ENCODE measurements around the gene GMDS. TPM values are rescaled to one million over a fixed set of nuclear protein-coding genes. Genes with fewer than 3 reads are reported as not detected.
"Not testable (repeated sequence)": the region's sequence is repeated elsewhere in the genome, so short reads cannot be mapped to it uniquely, and the experiment has no call there.

GMDS gene
- total RNA-seq, 2 donors from 2014 or later: 25.4 to 29.5 TPM

DNA sequence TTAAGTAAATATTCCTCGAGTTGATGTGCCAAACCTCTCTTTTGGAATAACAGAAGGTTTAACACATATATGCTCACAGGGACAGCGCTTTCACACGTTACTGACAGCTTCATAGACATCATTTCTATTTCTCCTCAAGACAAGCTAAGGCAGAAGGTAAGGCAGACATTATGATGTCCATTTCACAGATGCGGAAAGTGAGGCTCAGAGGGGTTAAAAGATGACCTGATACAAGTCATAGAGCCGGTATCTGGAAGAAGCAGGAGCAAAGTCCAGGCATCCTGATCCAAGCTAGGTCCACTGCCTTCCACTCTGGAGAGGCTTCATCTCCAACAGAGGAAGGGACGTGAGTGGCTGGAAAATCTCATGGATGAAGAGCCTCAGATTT lies 548.9 kb downstream of the GMDS start:
- Mint-ChIP-seq H3K9me3 (peaks cover 13% of the 10 kb centered on the region), H3K36me3 (ENCODE audit: low read depth) (no peaks in the 10 kb centered on the region), H3K27ac (no peak overlapping the region), H3K4me3 (no peak overlapping the region), H3K4me1 (no peaks in the 10 kb centered on the region), H3K27me3 (ENCODE audit: insufficient read depth) (no peaks in the 10 kb centered on the region)
- Histone ChIP-seq H3K9ac (ENCODE audit: extremely low read depth, low read length, poor library complexity, severe bottlenecking) (no peak overlapping the region), H3K27ac (ENCODE audit: low read depth, low read length) (no peak overlapping the region), H3K9me3 (ENCODE audit: control insufficient read depth, low read length) (no peaks in the 10 kb centered on the region), H3K27me3 (ENCODE audit: control insufficient read depth, insufficient read depth, low read length, poor library complexity, severe bottlenecking) (no peaks in the 10 kb centered on the region), H3K4me3 (ENCODE audit: low read length) (no peak overlapping the region), H3K4me1 (ENCODE audit: control insufficient read depth, insufficient read depth, low read length) (no peaks in the 10 kb centered on the region), H3K36me3 (ENCODE audit: control insufficient read depth, insufficient read depth, low read length) (no peaks in the 10 kb centered on the region)
- WGBS, 2 experiments (ENCODE audit: insufficient coverage in 1 of 2, insufficient read length in 1 of 2): 91 to 95% methylated on average over 5 to 6 of the region's 6 CpGs
- TF ChIP-seq, protein P1, sequence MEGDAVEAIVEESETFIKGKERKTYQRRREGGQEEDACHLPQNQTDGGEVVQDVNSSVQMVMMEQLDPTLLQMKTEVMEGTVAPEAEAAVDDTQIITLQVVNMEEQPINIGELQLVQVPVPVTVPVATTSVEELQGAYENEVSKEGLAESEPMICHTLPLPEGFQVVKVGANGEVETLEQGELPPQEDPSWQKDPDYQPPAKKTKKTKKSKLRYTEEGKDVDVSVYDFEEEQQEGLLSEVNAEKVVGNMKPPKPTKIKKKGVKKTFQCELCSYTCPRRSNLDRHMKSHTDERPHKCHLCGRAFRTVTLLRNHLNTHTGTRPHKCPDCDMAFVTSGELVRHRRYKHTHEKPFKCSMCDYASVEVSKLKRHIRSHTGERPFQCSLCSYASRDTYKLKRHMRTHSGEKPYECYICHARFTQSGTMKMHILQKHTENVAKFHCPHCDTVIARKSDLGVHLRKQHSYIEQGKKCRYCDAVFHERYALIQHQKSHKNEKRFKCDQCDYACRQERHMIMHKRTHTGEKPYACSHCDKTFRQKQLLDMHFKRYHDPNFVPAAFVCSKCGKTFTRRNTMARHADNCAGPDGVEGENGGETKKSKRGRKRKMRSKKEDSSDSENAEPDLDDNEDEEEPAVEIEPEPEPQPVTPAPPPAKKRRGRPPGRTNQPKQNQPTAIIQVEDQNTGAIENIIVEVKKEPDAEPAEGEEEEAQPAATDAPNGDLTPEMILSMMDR (conservative IDR thresholded peaks at IDR 0.05): no peak
- no peak for DNase-seq

DNA sequence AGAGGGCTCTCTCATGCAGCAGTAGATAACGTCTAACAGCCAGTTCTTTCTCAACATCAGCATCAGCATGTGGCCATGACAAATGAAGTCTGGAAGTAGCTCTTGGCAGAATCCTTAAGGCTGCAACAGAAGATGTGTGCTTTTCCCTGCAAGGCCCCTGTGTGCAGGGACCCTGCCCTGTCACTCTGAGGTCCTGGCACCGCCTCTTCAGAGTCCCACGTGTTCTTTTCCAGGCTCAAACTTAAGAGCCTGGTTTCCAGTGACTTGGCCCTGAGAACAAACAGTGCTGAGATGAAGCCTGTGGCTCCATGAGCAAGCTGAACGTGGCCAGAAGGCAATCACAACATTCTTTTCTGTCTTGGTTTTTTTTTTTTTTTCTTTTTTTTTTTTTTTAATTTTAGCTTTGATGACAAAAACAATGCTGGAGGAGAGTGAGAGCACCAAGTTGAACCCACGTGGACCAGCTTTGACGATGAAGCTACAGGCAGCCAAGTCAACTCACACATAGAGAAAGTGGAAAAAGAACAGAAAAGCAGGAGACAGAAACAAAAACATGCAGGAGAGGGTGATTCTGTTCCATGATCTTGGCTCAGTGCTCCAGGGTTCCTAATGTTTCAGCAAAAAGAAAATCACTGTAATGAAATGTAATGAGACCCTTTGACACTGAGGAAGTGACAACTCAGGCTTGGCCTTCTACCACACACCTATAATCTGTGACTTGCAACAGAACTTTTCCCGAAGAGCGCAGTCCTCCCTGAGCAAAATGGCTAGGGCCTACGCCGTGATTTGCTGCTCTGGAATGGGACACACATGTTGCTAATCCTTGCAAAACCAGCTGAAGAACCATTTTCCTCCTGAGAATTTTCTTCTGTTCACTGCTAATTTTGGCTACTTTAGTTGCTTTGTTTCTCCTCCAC lies 549.6 kb downstream of the GMDS start:
- TF ChIP-seq, protein P1 (conservative IDR thresholded peaks at IDR 0.05): no peak

DNA sequence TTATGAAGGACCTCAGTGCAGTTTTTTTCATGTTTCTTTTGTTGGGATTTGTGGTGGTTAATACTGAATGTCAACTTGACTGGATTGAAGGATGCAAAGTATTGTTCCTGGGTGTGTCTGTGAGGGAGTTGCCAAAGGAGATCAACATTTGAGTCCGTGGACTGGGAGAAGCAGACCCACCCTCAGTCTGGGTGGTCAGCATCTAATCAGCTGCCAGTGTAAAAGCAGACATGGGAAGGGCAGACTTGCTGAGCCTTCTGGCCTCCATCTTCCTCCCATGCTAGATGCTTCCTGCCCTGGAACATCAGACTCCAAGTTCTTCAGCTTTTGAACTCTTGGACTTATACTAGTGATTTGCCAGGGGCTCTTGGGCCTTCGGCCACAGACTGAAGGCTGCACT lies 553.6 kb downstream of the GMDS start:
- H3K27ac Mint-ChIP-seq; H3K9ac ChIP-seq (ENCODE audit: extremely low read depth, low read length, poor library complexity, severe bottlenecking); H3K4me1 Mint-ChIP-seq; H3K4me3 ChIP-seq (ENCODE audit: low read length); H3K9me3 Mint-ChIP-seq; H3K27me3 ChIP-seq (ENCODE audit: control insufficient read depth, insufficient read depth, low read length, poor library complexity, severe bottlenecking); H3K27ac ChIP-seq (ENCODE audit: low read depth, low read length); H3K36me3 ChIP-seq (ENCODE audit: control insufficient read depth, insufficient read depth, low read length); H3K27me3 Mint-ChIP-seq (ENCODE audit: insufficient read depth); H3K9me3 ChIP-seq (ENCODE audit: control insufficient read depth, low read length); H3K4me1 ChIP-seq (ENCODE audit: control insufficient read depth, insufficient read depth, low read length); DNase-seq; H3K4me3 Mint-ChIP-seq; H3K36me3 Mint-ChIP-seq (ENCODE audit: low read depth): not testable (repeated sequence)
- WGBS, 2 experiments (ENCODE audit: insufficient coverage in 1 of 2, insufficient read length in 1 of 2): 86 to 100% methylated on average over 1 to 2 of the region's 2 CpGs

More for the DNA sequence above, 549.6 kb downstream of the GMDS start:
- no peak overlapping the region for H3K9ac ChIP-seq (ENCODE audit: extremely low read depth, low read length, poor library complexity, severe bottlenecking)
- H3K27ac ChIP-seq (ENCODE audit: low read depth, low read length): no peak overlapping the region
- no peaks in the 10 kb centered on the region for H3K4me1 ChIP-seq (ENCODE audit: control insufficient read depth, insufficient read depth, low read length)
- no peaks in the 10 kb centered on the region for H3K27me3 Mint-ChIP-seq (ENCODE audit: insufficient read depth)
- no peaks in the 10 kb centered on the region for H3K4me1 Mint-ChIP-seq
- H3K27me3 ChIP-seq (ENCODE audit: control insufficient read depth, insufficient read depth, low read length, poor library complexity, severe bottlenecking): no peaks in the 10 kb centered on the region
- 87 to 88% methylated on average over 7 to 10 of the region's 10 CpGs for WGBS, 2 experiments (ENCODE audit: insufficient coverage in 1 of 2, insufficient read length in 1 of 2)
- H3K9me3 ChIP-seq (ENCODE audit: control insufficient read depth, low read length): no peaks in the 10 kb centered on the region
- H3K4me3 Mint-ChIP-seq: no peak overlapping the region
- peaks cover 13% of the 10 kb centered on the region for H3K9me3 Mint-ChIP-seq
- no peak overlapping the region for H3K4me3 ChIP-seq (ENCODE audit: low read length)
- no peak for DNase-seq
- H3K36me3 Mint-ChIP-seq (ENCODE audit: low read depth): no peaks in the 10 kb centered on the region
- no peak overlapping the region for H3K27ac Mint-ChIP-seq
- H3K36me3 ChIP-seq (ENCODE audit: control insufficient read depth, insufficient read depth, low read length): no peaks in the 10 kb centered on the region

DNA sequence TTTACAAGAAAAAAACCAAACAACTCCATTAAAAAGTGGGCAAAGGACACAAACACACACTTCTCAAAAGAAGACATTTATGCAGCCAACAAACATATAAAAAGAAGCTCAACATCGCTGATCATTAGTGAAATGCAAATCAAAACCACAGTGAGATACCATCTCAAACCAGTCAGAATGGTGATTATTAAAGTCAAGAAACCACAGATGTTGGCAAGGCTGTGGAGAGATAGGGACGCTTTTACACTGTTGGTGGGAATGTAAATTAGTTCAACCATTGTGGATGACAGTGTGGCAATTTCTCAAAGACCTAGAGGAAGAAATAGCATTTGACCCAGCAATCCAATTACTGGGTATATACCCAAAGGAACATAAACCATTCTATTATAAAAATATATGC lies 554.7 kb downstream of the GMDS start:
- H3K4me3 ChIP-seq (ENCODE audit: low read length); H3K9me3 ChIP-seq (ENCODE audit: control insufficient read depth, low read length); H3K9ac ChIP-seq (ENCODE audit: extremely low read depth, low read length, poor library complexity, severe bottlenecking); H3K27me3 Mint-ChIP-seq (ENCODE audit: insufficient read depth); DNase-seq; H3K9me3 Mint-ChIP-seq; H3K27me3 ChIP-seq (ENCODE audit: control insufficient read depth, insufficient read depth, low read length, poor library complexity, severe bottlenecking); H3K36me3 ChIP-seq (ENCODE audit: control insufficient read depth, insufficient read depth, low read length); H3K27ac Mint-ChIP-seq; H3K27ac ChIP-seq (ENCODE audit: low read depth, low read length); H3K4me3 Mint-ChIP-seq; H3K4me1 ChIP-seq (ENCODE audit: control insufficient read depth, insufficient read depth, low read length); H3K4me1 Mint-ChIP-seq; H3K36me3 Mint-ChIP-seq (ENCODE audit: low read depth): not testable (repeated sequence)
- 82 to 94% methylated on average over 2 of the region's 2 CpGs for WGBS, 2 experiments (ENCODE audit: insufficient coverage in 1 of 2, insufficient read length in 1 of 2)

All from endodermal cell (in vitro differentiated cells).